Measurements from ENCODE around the gene ZBTB7C.

Gene ZBTB7C

DNA sequence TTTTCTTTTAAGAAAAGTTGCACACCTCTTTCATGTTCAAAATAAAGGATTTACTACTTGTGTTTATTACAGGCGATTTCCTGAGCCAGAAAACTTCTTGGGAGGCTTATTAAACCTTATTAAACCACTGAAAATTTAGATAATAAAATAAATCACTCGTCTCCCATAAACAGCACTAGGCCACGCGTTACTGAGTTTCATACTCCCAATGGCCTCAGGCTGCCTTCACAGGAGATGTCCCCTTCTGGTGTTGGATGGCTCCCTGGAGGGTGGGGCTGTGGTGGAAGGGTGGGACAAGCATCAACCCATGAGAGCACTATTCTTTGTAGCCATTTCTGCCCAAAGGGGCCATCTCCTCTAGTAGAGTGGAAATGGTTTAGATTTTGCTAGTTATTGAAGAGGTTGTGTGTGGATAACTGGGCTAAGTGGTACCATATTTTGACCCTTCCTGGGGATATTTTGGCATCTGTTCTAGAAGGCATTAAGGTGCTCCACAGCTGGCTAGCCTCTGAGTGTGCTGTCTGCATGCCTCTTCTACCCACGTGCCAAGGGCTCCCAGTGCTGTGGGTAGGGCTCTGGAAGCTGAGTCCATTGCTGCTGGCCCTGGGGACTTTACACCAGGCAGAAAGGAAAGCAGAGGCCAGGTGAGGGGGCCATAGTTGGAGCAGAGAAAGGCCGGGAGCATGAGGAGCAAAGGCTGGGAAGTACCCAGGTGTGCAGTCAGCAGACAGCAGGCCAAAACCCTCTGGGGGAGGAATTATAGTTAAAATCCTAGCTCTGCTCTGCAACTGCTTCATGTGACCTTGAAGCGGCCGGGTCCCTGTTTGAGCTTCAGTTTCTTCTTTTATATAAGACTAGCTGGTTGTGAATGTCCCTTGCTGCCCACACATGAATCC, 357.0 kb downstream of the ZBTB7C start:
- no peak for DNase-seq (ENCODE audit: low read depth)
- TF ChIP-seq, protein P1, sequence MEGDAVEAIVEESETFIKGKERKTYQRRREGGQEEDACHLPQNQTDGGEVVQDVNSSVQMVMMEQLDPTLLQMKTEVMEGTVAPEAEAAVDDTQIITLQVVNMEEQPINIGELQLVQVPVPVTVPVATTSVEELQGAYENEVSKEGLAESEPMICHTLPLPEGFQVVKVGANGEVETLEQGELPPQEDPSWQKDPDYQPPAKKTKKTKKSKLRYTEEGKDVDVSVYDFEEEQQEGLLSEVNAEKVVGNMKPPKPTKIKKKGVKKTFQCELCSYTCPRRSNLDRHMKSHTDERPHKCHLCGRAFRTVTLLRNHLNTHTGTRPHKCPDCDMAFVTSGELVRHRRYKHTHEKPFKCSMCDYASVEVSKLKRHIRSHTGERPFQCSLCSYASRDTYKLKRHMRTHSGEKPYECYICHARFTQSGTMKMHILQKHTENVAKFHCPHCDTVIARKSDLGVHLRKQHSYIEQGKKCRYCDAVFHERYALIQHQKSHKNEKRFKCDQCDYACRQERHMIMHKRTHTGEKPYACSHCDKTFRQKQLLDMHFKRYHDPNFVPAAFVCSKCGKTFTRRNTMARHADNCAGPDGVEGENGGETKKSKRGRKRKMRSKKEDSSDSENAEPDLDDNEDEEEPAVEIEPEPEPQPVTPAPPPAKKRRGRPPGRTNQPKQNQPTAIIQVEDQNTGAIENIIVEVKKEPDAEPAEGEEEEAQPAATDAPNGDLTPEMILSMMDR (conservative IDR thresholded peaks at IDR 0.05; ENCODE audit: low read length) = no peak
- H3K4me3 ChIP-seq (ENCODE audit: low read length) = no peak overlapping the region

DNA sequence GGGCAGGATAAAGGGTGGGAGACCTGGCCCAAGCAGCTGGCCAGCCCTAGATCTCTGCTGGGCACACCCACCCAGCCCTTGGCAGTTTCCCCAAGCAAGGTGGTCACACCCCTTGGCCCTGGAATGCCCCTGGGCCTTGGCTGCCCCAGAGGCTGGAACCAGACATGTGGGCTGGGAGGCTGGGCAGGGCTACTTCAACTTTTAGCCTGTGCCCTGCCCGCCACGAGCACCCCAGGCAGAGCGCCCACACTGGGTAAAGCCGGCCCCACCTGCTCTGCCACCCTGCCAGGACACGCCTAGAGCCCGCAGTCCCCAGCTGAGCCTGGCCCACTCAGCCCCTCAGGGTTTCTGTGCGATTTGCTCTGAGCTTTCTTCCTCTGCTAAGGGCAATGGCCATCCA, 359.0 kb downstream of the ZBTB7C start:
- TF ChIP-seq, protein P1 (conservative IDR thresholded peaks at IDR 0.05; ENCODE audit: low read length) = no peak
- no peak overlapping the region for H3K4me3 ChIP-seq (ENCODE audit: low read length)
- DNase-seq (ENCODE audit: low read depth) = no peak

DNA sequence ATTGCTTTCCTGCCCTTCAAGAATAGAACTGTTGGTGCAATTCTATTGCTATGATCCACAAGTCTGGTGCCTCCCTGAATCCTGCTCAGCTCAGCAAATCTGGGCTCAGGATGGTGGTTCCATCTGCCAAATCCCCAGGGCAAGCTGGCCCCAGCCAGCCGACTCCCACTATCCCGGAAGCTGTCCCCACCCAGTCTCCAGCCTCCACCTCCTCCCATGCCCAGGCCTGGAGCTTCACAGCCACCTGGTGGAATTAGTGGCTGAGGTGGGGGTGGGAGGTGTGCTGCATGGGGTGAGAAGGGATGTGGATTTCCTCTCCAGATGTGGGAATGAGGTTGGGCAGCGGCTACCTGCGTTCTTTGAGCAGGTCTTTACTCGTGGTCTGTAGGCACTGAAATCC, 359.4 kb downstream of the ZBTB7C start:
- TF ChIP-seq, protein P1 (conservative IDR thresholded peaks at IDR 0.05; ENCODE audit: low read length) = no peak
- no peak overlapping the region for H3K4me3 ChIP-seq (ENCODE audit: low read length)
- no peak for DNase-seq (ENCODE audit: low read depth)

DNA sequence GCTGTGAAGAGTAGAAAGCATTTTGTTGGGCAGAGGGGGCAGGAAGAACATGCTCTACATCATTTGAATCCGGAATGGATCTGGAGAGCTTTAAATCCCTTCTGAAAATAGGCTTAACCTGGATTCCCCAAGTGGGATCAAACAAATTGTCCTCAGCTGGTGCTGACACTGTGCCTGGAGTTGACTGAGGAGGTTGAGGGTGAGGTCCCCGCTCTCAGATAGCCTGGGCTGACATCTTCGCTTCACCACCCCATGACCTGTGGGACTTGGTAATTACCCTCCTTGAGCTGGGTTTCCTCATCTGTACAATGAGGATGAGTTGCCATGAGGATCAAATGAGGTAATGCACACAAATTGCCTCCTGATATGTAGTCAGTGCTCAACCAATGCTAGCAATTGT, 360.9 kb downstream of the ZBTB7C start:
- TF ChIP-seq, protein P1 (conservative IDR thresholded peaks at IDR 0.05; ENCODE audit: low read length) = no peak
- no peak overlapping the region for H3K4me3 ChIP-seq (ENCODE audit: low read length)
- DNase-seq (ENCODE audit: low read depth) = no peak

DNA sequence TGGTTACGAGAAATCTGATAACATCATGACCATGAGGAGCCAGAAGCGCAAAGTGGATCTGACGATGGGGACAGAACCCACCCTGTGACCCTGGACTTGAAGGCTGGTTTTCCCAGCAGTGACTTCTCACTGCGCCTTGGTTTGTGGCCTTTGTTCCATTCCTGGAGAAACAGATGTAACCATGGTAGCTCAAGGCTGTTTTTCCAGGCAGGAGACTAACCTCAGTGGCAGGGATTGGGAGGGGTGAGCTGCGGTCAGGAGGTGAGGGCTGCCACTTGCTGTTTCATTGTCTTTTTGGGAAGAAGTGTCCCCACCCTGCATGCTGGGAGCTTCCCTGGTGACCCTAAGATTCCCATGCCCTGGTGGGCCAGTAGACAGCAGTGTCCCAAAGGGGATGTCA, 362.3 kb downstream of the ZBTB7C start:
- H3K4me3 ChIP-seq (ENCODE audit: low read length) = no peak overlapping the region
- TF ChIP-seq, protein P1 (conservative IDR thresholded peaks at IDR 0.05; ENCODE audit: low read length) = no peak

DNA sequence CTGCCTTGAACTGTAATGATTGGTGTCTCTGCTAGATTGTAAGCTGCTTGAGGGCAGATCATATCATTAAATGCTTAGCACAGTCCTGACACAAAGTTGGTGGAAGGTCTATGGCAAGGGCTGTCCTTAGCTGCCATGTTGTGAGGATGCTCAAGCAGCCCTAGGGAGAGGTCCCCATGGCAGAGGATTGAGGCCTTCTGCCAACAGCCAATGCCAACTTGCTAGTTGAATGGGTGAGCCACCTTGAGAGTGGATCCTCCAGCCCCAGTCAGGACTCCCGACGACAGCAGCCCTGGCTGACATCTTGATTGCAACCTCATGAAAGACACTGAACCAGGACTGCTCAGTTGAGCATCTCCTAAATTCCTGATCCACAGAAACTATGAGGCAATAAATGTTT, 363.4 kb downstream of the ZBTB7C start:
- H3K4me3 ChIP-seq (ENCODE audit: low read length) = no peak overlapping the region
- no peak for DNase-seq (ENCODE audit: low read depth)
- TF ChIP-seq, protein P1 (conservative IDR thresholded peaks at IDR 0.05; ENCODE audit: low read length) = no peak

More for the DNA sequence above, 362.3 kb downstream of the ZBTB7C start:
- DNase-seq (ENCODE audit: low read depth) = no peak

DNA sequence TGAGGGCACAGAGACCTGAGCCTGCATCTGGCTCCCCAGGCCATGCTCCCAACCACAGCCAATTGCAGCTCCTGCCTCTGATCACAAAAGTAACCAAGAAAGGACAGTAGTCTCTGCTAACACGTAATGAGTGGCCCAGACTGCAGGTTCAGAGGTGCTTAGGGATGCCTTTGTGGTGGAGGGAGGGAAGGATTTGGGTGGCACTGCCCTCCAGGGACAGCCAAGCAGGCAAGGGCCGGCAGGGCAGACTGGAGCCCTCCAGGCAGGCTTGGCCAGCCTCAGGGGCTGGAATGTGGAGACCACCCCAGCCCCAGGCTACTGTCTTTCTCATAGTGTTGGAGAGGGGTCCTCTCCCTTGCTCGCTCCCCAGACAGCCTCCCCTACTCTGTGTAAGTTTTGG, 364.2 kb downstream of the ZBTB7C start:
- DNase-seq (ENCODE audit: low read depth) = no peak
- TF ChIP-seq, protein P1 (conservative IDR thresholded peaks at IDR 0.05; ENCODE audit: low read length) = no peak
- H3K4me3 ChIP-seq (ENCODE audit: low read length) = no peak overlapping the region

Measured in AG10803 (cell line).